Trophoblast cell (in vitro differentiated cells and primary cell): Measurements from ENCODE around the gene PDE4B.

ENCODE experiments used
- DNase-seq, 2 donors: peaks; one replicate each; pipeline ENCODE4 v3.0.0-alpha.2; 2016
- H2AFZ ChIP-seq: 2 replicates; pipeline ENCODE4 v1.6.1; 2013; ENCODE audit warnings: low read length, moderate library complexity, mild to moderate bottlenecking; ENCODE audit not compliant: insufficient read depth, poor library complexity
- H2AK5ac ChIP-seq: 2 replicates; pipeline ENCODE4 v1.6.1; 2013; ENCODE audit warnings: mild to moderate bottlenecking, low read length
- H2BK120ac ChIP-seq: 2 replicates; pipeline ENCODE4 v1.6.1; 2013; ENCODE audit warnings: low read length, mild to moderate bottlenecking, moderate library complexity; ENCODE audit not compliant: insufficient read depth, poor library complexity
- H2BK12ac ChIP-seq: 2 replicates; pipeline ENCODE4 v1.6.1; 2013; ENCODE audit warnings: mild to moderate bottlenecking, low read length, moderate library complexity
- H2BK5ac ChIP-seq: 2 replicates; pipeline ENCODE4 v1.6.1; 2013; ENCODE audit warnings: low read length, low read depth, moderate library complexity, mild to moderate bottlenecking; ENCODE audit not compliant: poor library complexity
- H3K14ac ChIP-seq: 2 replicates; pipeline ENCODE4 v1.6.1; 2013; ENCODE audit warnings: mild to moderate bottlenecking, low read length
- H3K18ac ChIP-seq: 2 replicates; pipeline ENCODE4 v1.6.1; 2013; ENCODE audit warnings: mild to moderate bottlenecking, low read length
- H3K23ac ChIP-seq: 2 replicates; pipeline ENCODE4 v1.6.1; 2013; ENCODE audit warnings: low read length
- H3K27ac ChIP-seq: 2 replicates; pipeline ENCODE4 v1.5.1; 2013; ENCODE audit warnings: low read depth, mild to moderate bottlenecking, inconsistent platforms, low read length, moderate library complexity
- H3K27me3 ChIP-seq: 2 replicates; pipeline ENCODE4 v1.6.1; 2013; ENCODE audit warnings: inconsistent platforms, mild to moderate bottlenecking, low read length, moderate library complexity; ENCODE audit not compliant: insufficient read depth
- H3K36me3 ChIP-seq, 2 experiments: 1 replicate in 1 of 2; 2 replicates in 1 of 2; pipeline ENCODE4 v1.6.1; 2013; ENCODE audit warnings: low read length in 2 of 2, mild to moderate bottlenecking in 2 of 2, moderate library complexity in 1 of 2; ENCODE audit not compliant: insufficient read depth in 2 of 2, control insufficient read depth in 1 of 2
- H3K4ac ChIP-seq: 2 replicates; pipeline ENCODE4 v1.6.1; 2013; ENCODE audit warnings: low read depth, mild to moderate bottlenecking, low read length, moderate library complexity
- H3K4me1 ChIP-seq, 2 experiments: 1 replicate in 1 of 2; 2 replicates in 1 of 2; pipeline ENCODE4 v1.6.1; 2013; ENCODE audit warnings: low read length in 2 of 2, mild to moderate bottlenecking in 2 of 2, moderate library complexity in 1 of 2; ENCODE audit not compliant: insufficient read depth in 2 of 2, control insufficient read depth in 1 of 2
- H3K4me2 ChIP-seq: 2 replicates; pipeline ENCODE4 v1.6.1; 2013; ENCODE audit warnings: inconsistent platforms, mild to moderate bottlenecking, low read length, moderate library complexity
- H3K4me3 ChIP-seq: 2 replicates; pipeline ENCODE4 v1.5.1; 2013; ENCODE audit warnings: mild to moderate bottlenecking, low read depth, low read length, inconsistent platforms
- H3K79me1 ChIP-seq: one replicate; pipeline ENCODE4 v1.6.1; 2013; ENCODE audit warnings: low read length
- H3K79me2 ChIP-seq: 2 replicates; pipeline ENCODE4 v1.6.1; 2013; ENCODE audit warnings: low read length, mild to moderate bottlenecking; ENCODE audit not compliant: control insufficient read depth, insufficient read depth, poor library complexity
- H3K9ac ChIP-seq: 2 replicates; pipeline ENCODE4 v1.6.1; 2013; ENCODE audit warnings: mild to moderate bottlenecking, low read length
- H3K9me3 ChIP-seq: 2 replicates; pipeline ENCODE4 v1.6.1; 2013; ENCODE audit warnings: low read depth, mild to moderate bottlenecking, control low read depth, inconsistent platforms, low read length; ENCODE audit not compliant: insufficient read depth
- H4K12ac ChIP-seq: 2 replicates; pipeline ENCODE4 v1.6.1; 2013; ENCODE audit warnings: low read depth, mild to moderate bottlenecking, low read length, moderate library complexity
- H4K8ac ChIP-seq: 2 replicates; pipeline ENCODE4 v1.6.1; 2013; ENCODE audit warnings: low read depth, mild to moderate bottlenecking, low read length, moderate library complexity
- H4K91ac ChIP-seq: one replicate; pipeline ENCODE4 v1.6.1; 2013; ENCODE audit warnings: low read depth, mild to moderate bottlenecking, low read length, moderate library complexity
- WGBS: extraction: QIAGEN DNeasy Blood & Tissue Kit; methylation state at CpG from one replicate; pipeline ENCODE4 v1.1.7; 2013; ENCODE audit warnings: missing lambda C conversion rate; ENCODE audit not compliant: insufficient read length, insufficient coverage; ENCODE audit errors: extremely low coverage; 5-methylcytosine and 5-hydroxymethylcytosine counted together

PDE4B gene

GRCh38 chr1:66168467-66168887 is 375.8 kb downstream of the PDE4B start:
- Histone ChIP-seq H3K4me3 (no peak overlapping the region), H3K79me2 (no peaks in the 10 kb centered on the region)
- no CpG with 5 or more reads among the region's 5 CpGs for WGBS

DNA sequence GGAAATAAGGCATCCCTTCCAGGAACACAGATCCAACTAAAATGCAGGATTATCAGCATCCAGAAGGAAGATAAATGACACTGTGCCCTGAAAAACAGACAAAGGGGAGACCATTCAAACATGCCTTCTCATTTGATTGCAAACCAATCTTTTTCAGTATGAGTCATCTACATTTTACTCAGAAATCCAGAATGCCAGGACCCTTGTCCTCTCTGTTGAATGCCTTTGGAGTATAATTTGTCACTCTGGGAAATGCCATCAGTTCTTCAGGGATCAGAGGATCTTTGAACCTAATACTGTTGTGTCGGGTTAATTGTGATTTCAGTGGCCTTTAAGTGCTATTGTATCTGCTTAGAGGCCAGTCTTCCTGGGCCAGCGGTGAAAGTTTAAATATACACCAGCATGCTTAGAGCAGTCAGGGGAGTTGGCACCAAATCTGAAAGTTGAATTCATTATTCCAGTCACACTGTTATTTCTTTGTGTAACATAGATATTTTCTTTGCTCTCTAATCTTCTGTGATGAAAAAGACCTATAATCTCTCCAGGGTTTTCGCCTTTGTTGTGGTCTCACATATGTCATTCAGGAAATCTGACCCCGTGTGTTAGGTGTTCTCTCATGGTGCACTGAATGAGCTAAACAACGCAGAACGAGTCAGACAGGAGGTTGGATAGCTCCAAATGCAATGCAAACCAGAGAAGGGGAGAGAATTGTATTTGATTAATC is 376.4 kb downstream of the PDE4B start:
- Histone ChIP-seq H2BK5ac (no peak overlapping the region), H3K4me2 (no peak overlapping the region), H3K23ac (no peak overlapping the region), H2BK12ac (no peak overlapping the region), H3K14ac (no peak overlapping the region), H3K9me3 (no peaks in the 10 kb centered on the region), H2BK120ac (no peak overlapping the region), H3K79me1 (no peaks in the 10 kb centered on the region), H4K91ac (no peak overlapping the region), H3K9ac (no peak overlapping the region), H2AK5ac (no peak overlapping the region), H4K8ac (no peak overlapping the region), H2AFZ (no peak overlapping the region), H3K79me2 (no peaks in the 10 kb centered on the region), H3K18ac (no peak overlapping the region), H3K4me3 (no peak overlapping the region), H3K4ac (no peak overlapping the region), H4K12ac (no peak overlapping the region), H3K4me1 (no peaks in the 10 kb centered on the region), H3K27me3 (no peaks in the 10 kb centered on the region), H3K36me3 (no peaks in the 10 kb centered on the region), H3K27ac (no peak overlapping the region)
- WGBS = no CpG with 5 or more reads among the region's 6 CpGs
- DNase-seq = no peak

More at GRCh38 chr1:66168467-66168887, 375.8 kb downstream of the PDE4B start:
- Histone ChIP-seq H3K27me3 (no peaks in the 10 kb centered on the region), H3K4me2 (no peak overlapping the region), H3K36me3 (no peaks in the 10 kb centered on the region), H3K4me1 (no peaks in the 10 kb centered on the region), H4K91ac (no peak overlapping the region), H3K79me1 (no peaks in the 10 kb centered on the region), H2AK5ac (no peak overlapping the region), H4K12ac (no peak overlapping the region), H2BK12ac (no peak overlapping the region), H3K27ac (no peak overlapping the region), H4K8ac (no peak overlapping the region), H2BK120ac (no peak overlapping the region), H3K4ac (no peak overlapping the region), H2BK5ac (no peak overlapping the region), H3K9ac (no peak overlapping the region), H3K23ac (no peak overlapping the region), H2AFZ (no peak overlapping the region), H3K9me3 (no peaks in the 10 kb centered on the region), H3K14ac (no peak overlapping the region), H3K18ac (no peak overlapping the region)
- DNase-seq = no peak

DNA sequence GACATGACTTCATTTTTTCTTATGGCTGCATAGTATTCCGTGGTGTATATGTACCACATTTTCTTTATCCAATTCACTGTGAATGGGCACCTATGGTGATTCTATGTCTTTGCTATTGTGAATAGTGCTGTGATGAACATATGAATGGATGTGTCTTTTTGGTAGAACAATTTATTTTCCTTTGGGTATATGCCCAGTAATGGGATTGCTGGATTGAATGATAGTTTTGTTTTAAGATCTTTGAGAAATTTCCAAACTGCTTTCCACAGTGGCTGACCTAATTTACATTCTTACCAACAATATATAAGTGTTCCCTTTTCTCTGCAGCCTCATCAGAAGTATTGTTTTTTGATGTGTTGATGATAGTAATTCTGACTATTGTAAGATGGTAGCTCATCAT is 379.6 kb downstream of the PDE4B start:
- no peak overlapping the region for H3K4me3 ChIP-seq
- H4K12ac ChIP-seq = no peak overlapping the region
- no peak overlapping the region for H3K9ac ChIP-seq
- no CpG with 5 or more reads among the region's 1 CpG for WGBS
- no peak overlapping the region for H4K91ac ChIP-seq
- no peaks in the 10 kb centered on the region for H3K79me1 ChIP-seq
- H2AK5ac ChIP-seq = no peak overlapping the region
- H3K4ac ChIP-seq = no peak overlapping the region
- H4K8ac ChIP-seq = no peak overlapping the region
- no peak overlapping the region for H2AFZ ChIP-seq
- no peaks in the 10 kb centered on the region for H3K27me3 ChIP-seq
- H3K27ac ChIP-seq = no peak overlapping the region
- no peak for DNase-seq
- H3K4me2 ChIP-seq = no peak overlapping the region
- H3K14ac ChIP-seq = no peak overlapping the region
- no peak overlapping the region for H3K23ac ChIP-seq
- H2BK5ac ChIP-seq = no peak overlapping the region
- no peaks in the 10 kb centered on the region for H3K4me1 ChIP-seq
- H2BK12ac ChIP-seq = no peak overlapping the region
- H3K9me3 ChIP-seq = no peaks in the 10 kb centered on the region
- no peaks in the 10 kb centered on the region for H3K79me2 ChIP-seq
- H3K36me3 ChIP-seq = no peaks in the 10 kb centered on the region
- no peak overlapping the region for H3K18ac ChIP-seq
- no peak overlapping the region for H2BK120ac ChIP-seq

DNA sequence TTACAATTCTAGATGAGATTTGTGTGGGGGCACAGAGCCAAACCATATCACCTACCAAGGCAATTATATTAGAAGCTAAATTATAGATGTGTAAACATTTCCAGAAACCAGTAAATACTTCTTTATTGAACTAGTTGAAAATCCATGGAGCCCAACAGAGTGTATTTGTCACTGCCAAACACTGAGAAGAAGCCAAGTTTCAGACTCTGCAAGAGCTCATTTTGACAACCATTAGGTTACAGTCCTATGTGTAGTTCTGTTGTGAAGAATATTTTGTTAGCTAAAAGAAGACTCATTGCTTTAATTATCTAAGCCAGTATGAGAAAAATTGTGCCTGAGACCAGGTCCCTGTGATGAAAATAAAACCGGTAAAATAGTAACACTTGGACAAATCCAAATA is 382.4 kb downstream of the PDE4B start:
- H2BK5ac ChIP-seq = no peak overlapping the region
- H4K12ac ChIP-seq = no peak overlapping the region
- H4K8ac ChIP-seq = no peak overlapping the region
- no peak overlapping the region for H2AFZ ChIP-seq
- no peak overlapping the region for H3K4me3 ChIP-seq
- H2BK12ac ChIP-seq = no peak overlapping the region
- WGBS = no CpG with 5 or more reads among the region's 1 CpG
- no peak overlapping the region for H2AK5ac ChIP-seq
- no peak overlapping the region for H3K4me2 ChIP-seq
- no peak overlapping the region for H4K91ac ChIP-seq
- H3K4me1 ChIP-seq = no peaks in the 10 kb centered on the region
- no peak overlapping the region for H3K27ac ChIP-seq
- no peaks in the 10 kb centered on the region for H3K79me1 ChIP-seq
- no peak overlapping the region for H2BK120ac ChIP-seq
- H3K9ac ChIP-seq = no peak overlapping the region
- no peak for DNase-seq
- no peak overlapping the region for H3K4ac ChIP-seq
- no peaks in the 10 kb centered on the region for H3K36me3 ChIP-seq
- no peaks in the 10 kb centered on the region for H3K27me3 ChIP-seq
- no peak overlapping the region for H3K23ac ChIP-seq
- H3K9me3 ChIP-seq = no peaks in the 10 kb centered on the region
- H3K18ac ChIP-seq = no peak overlapping the region
- H3K14ac ChIP-seq = no peak overlapping the region
- H3K79me2 ChIP-seq = no peaks in the 10 kb centered on the region
